Esophagus squamous epithelium (tissue), 4 donors: Measurements from ENCODE around the gene NARS2.

Experiments used
- CTCF ChIP-seq, 6 experiments: fragments of 450-650 bp in 4 of 6; fragments of 200-600 bp in 2 of 6; sonication (generic) in 2 of 6; IDR thresholded peaks; one replicate each; pipeline ENCODE4 v1.5.1; 2016 to 2019; ENCODE audit warnings: antibody characterized with exemption in 6 of 6, mild to moderate bottlenecking in 4 of 6, moderate library complexity in 4 of 6
- POLR2A ChIP-seq, 4 donors: fragments of 450-650 bp; IDR thresholded peaks; one replicate each; pipeline ENCODE4 v1.6.1; 2017; ENCODE audit warnings: antibody characterized with exemption in 4 of 4, mild to moderate bottlenecking in 4 of 4, moderate library complexity in 3 of 4

GRCh38 chr11:78620159-78620558 is 45.5 kb upstream of the NARS2 start:
- no peak for TF ChIP-seq CTCF (IDR thresholded peaks at IDR 0.05)
- TF ChIP-seq POLR2A (IDR thresholded peaks at IDR 0.05): no peak
